Measurements from ENCODE around the gene TLK2. TPM values are rescaled to one million over a fixed set of nuclear protein-coding genes. Genes with fewer than 3 reads are reported as not detected.
"Not testable (repeated sequence)": the region's sequence is repeated elsewhere in the genome, so short reads cannot be mapped to it uniquely, and the experiment has no call there.

The TLK2 gene
- total RNA-seq, 1 donor from 2014 or later = 85.4 TPM

- not testable (repeated sequence) for DNase-seq (ENCODE audit: low read depth)
Measured at GRCh38 chr17:62490990-62491389, 12.4 kb downstream of the TLK2 start.

DNA sequence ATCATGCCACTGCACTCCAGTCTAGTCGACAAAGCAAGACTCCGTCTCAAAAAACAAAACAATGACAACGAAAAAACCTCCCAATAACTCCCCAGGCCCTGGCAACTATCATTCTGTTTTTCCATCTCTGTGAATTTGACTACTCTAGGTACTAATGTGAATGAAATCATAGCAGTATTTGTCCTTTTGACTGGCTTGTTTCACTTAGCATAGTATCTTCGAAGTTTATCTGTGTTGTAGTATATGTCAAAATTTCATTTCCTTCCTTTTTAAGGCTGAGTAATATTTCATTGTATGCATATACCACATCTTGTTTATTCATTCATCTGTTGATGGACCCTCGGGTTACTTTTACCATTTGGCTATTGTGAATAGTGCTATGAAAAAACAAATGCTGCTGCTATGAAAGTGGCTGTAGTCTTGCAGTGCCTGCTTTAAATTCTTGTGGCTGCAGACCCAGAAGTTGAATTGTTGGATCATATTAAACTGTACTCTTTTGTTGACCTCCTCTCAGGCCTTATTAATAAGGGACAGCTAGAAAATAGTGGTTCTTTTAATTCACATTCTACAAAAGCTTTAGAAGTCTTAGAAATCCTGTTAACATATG lies 14.5 kb downstream of the TLK2 start:
- not testable (repeated sequence) for DNase-seq (ENCODE audit: low read depth)

DNA sequence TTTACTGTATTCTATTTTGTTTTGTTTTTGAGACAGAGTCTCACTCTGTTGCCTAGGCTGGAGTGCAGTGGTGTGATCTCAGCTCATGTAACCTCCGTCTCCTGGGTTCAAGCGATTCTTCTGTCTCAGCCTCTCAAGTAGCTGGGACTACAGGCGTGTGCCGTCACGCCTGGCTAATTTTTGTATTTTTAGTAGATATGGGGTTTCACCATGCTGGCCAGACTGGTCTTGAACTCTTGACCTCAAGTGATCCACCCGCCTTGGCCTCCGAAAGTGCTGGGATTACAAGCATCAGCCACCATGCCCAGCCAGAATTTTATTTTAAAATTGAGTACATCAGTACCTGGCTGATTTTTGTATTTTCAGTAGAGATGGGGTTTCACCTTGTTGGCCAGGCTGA lies 15.4 kb downstream of the TLK2 start:
- DNase-seq (ENCODE audit: low read depth) = not testable (repeated sequence)

DNA sequence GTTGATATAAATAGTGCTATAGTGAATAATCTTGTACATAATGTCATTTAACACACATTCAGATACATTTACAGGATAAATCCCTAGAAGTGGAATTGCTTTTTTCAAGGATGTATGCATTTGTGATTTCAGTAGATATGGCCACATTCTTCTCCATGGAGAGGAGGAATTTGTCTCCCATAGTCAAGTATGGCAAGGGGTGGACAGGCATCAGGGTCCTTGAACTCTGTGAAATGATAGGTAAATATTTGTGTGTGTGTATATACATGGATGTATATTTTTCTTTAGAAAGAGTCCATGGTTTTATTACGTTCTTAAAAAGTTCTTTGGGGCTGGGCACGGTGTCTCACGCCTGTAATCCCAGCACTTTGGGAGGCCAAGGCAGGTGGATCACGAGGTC lies 17.7 kb downstream of the TLK2 start:
- not testable (repeated sequence) for DNase-seq (ENCODE audit: low read depth)

GRCh38 chr17:62498796-62499195 lies 20.2 kb downstream of the TLK2 start:
- DNase-seq (ENCODE audit: low read depth) = not testable (repeated sequence)

GRCh38 chr17:62500463-62500862 lies 21.8 kb downstream of the TLK2 start:
- not testable (repeated sequence) for DNase-seq (ENCODE audit: low read depth)

GRCh38 chr17:62504857-62505256 lies 26.2 kb downstream of the TLK2 start:
- DNase-seq (ENCODE audit: low read depth) = not testable (repeated sequence)

DNA sequence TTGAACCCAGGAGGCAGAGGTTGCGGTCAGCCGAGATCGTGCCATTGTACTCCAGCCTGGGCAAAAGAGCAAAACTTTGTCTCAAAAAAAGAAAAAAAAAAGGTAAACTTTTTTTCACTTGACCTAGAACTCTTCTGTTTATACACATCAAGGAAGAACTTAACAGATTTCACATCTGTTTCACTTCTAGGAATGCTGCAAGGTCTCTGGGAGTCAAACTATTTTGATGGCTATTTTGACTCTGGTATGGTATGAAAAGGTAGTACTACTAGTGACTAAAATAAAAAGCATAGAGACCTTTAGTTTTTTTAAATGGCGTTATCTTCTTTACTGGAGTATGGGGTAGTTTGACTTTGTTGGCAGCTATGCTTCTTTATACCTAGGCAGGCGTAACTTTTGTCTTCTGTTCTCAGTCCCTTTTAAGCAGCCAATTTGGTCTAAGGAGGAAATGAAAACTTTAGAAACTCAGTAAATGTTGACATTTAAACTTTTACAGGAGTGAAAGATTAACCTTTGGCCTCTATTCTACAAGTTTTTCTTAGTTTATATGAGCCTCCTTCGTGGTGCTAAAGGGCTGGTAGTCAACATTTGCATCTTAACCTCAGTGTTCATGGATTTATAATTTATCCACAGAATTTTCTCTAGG lies 28.7 kb downstream of the TLK2 start:
- peak; percentile 33 for DNase-seq (ENCODE audit: low read depth)

GRCh38 chr17:62510247-62510819 lies 31.7 kb downstream of the TLK2 start:
- peak; percentile 3 for DNase-seq (ENCODE audit: low read depth)

DNA sequence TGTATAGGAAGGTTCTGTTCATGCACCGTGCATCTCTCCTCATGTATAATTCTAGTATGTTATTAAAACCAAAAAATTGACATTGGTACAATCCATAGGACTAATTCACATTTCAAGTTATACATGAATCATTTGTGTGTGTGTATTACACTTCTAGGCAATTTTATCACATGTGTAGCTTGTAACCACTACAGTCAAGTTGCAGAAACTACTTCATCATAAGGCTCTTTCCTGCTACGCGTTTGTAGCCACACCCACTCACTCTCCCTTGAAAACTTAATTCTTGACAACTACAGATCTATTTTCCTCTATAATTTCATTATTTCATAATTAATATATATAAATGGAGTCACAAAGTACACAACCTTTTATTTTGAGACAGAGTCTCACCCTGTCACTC lies 32.4 kb downstream of the TLK2 start:
- not testable (repeated sequence) for DNase-seq (ENCODE audit: low read depth)

- DNase-seq (ENCODE audit: low read depth) = not testable (repeated sequence)
Measured at GRCh38 chr17:62516376-62516775, 37.8 kb downstream of the TLK2 start.

- DNase-seq (ENCODE audit: low read depth) = not testable (repeated sequence)
Measured at GRCh38 chr17:62521295-62521694, 42.7 kb downstream of the TLK2 start.

DNA sequence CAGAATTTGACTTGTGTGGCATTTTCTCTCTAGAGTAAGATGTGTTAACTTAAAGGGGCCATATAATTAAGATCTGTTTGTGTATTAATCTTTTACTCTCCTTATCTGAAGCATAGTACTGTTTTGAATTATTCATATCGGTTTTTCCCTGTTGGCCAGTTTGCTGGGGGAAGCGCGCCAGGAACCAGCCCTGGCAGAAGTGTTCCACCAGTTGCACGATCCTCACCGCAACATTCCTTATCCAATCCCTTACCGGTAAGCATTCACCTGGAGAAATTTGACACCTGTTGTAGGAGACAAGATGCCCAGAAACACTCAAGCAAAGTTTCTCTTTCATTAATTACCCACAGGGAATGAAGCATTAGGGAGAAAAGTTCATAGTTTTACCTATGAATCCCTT lies 45.5 kb downstream of the TLK2 start:
- not testable (repeated sequence) for DNase-seq (ENCODE audit: low read depth)

GRCh38 chr17:62525317-62525716 lies 46.7 kb downstream of the TLK2 start:
- peak; percentile 2 for DNase-seq (ENCODE audit: low read depth)

DNA sequence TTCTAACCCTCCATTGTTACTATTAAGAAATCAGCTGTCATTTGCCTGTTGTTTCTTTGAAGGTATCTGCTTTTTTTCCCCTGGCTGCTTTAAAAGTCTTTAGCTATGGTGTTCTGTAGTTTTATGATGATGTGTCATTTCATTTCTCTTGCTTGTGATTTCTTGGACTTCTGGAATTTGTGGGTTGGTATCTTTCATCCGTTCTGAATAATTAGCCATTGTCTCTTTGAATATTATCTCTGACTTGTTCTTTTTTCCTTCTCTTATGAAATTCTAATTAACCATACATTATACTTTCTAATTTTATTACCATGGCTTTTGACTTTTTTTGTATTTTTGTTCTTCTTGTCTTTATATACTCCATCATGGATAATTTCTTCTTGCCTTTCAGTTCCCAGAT lies 52.3 kb downstream of the TLK2 start:
- DNase-seq (ENCODE audit: low read depth) = not testable (repeated sequence)

DNA sequence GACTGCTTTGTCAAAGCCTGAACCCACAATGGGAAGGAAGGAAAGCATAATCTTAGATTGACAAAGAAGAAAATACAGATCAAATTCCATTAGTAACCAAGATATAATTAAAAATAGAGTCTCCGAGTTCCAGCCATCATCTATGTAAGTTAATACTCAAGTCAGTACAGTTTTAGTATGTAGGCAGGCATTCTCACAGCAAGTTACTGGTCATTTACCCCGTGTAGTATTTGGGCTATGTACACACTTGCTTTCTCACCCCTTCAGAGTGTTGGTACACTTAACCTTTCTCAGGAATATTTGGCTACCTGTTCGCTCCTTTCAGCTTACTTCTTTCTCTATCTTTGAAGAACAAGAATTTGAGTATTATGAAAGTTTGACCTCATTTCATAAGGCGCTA lies 57.9 kb downstream of the TLK2 start:
- DNase-seq (ENCODE audit: low read depth) = not testable (repeated sequence)

- not testable (repeated sequence) for DNase-seq (ENCODE audit: low read depth)
Measured at GRCh38 chr17:62541073-62541472, 62.4 kb downstream of the TLK2 start.

DNA sequence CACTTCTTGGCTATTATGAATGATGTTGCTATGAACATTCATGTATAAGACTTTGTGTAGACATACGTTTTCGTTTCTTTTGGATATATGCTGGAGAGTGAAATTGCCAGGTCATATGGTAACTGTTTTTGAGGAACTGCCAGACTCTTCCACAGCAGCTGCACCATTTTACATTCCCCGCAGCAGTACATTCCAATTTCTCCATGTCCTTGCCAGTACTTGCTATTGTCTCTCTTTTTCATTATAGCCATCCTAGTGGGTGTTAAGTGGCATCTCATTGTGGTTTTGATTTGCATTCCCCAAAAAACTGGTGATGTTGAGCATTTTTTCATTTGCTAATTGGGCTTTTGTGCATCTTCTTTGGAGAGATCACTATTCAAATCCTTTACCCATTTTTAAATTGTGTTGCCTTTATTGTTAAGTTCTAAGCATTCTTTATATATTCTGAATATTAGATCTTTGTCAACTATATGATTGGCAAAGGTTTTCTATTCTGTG lies 64.7 kb downstream of the TLK2 start:
- not testable (repeated sequence) for DNase-seq (ENCODE audit: low read depth)

GRCh38 chr17:62546066-62546465 lies 67.4 kb downstream of the TLK2 start:
- DNase-seq (ENCODE audit: low read depth) = not testable (repeated sequence)

DNA sequence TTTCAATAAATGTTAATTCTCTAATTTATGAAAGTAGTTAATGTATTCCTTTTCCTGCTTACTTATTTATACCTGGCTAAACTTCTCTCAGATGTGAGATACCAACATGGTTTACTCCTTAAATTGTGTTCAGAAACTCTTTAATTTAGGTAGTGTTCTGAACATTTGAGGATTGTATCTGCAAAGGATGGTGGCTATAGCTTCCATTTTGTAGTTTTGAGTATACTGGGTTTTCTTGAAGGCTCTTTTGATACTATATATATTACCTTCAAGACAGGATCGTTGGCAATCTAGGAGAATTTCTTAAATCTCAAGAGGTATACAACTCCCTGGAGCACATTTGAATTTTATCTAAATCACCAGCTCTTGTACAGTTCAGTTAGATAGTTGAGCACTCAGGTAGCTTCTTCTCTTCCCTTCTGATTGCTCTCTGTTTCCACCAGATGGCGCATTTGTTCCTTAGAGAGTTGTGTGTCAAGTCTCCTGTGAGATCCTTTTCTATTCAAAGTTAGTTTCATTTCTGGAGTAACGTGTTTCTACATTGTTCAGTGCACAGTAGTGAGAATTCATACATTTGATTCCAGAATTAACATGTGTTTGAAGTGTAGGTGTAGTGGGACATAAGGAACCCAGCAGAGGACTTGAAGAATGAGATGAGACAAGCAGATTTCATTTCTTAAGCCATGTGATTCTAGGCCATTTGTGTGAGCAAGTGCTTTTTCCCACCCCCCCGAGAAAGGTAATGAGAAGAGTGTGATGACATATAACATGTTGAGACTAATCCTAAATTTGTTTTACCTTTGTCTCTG lies 74.4 kb downstream of the TLK2 start:
- DNase-seq (ENCODE audit: low read depth) = peak; percentile 77

- DNase-seq (ENCODE audit: low read depth) = not testable (repeated sequence)
Measured at GRCh38 chr17:62557532-62557931, 78.9 kb downstream of the TLK2 start.

GRCh38 chr17:62558941-62559340 lies 80.3 kb downstream of the TLK2 start:
- peak; percentile 18 for DNase-seq (ENCODE audit: low read depth)

All from renal cortical epithelial cell (primary cell).